Embryonic facial prominence (tissue), 1 donor: ENCODE results near the gene NOS1.

Experiments
- DNase-seq: peaks from one replicate; pipeline ENCODE4 v3.0.0-alpha.2; 2016; ENCODE audit errors: extremely low spot score

The NOS1 gene

GRCh38 chr12:117363953-117364486 is 2.6 kb upstream of the NOS1 start:
- no peak for DNase-seq

GRCh38 chr12:117363056-117363662 is 1.7 kb upstream of the NOS1 start:
- DNase-seq = no peak

GRCh38 chr12:117362391-117362790 is 965 bp upstream of the NOS1 start:
- no peak for DNase-seq

- no peak for DNase-seq
Measured at GRCh38 chr12:117361905-117362304, 479 bp upstream of the NOS1 start.

GRCh38 chr12:117360551-117361346 is 677 bp downstream of the NOS1 start:
- no peak for DNase-seq

GRCh38 chr12:117360222-117360550 is 1.2 kb downstream of the NOS1 start:
- DNase-seq = no peak

GRCh38 chr12:117359029-117359845 is 2.2 kb downstream of the NOS1 start:
- no peak for DNase-seq

- DNase-seq = no peak
Measured at GRCh38 chr12:117356048-117356447, 5.4 kb downstream of the NOS1 start.

GRCh38 chr12:117352883-117353282 is 8.5 kb downstream of the NOS1 start:
- no peak for DNase-seq

- DNase-seq = no peak
Measured at GRCh38 chr12:117352206-117352605, 9.2 kb downstream of the NOS1 start.

- DNase-seq = no peak
Measured at GRCh38 chr12:117350140-117350539, 11.3 kb downstream of the NOS1 start.

GRCh38 chr12:117347588-117347987 is 13.8 kb downstream of the NOS1 start:
- no peak for DNase-seq

- DNase-seq = no peak
Measured at GRCh38 chr12:117344716-117345115, 16.7 kb downstream of the NOS1 start.

GRCh38 chr12:117343849-117344248 is 17.6 kb downstream of the NOS1 start:
- no peak for DNase-seq

GRCh38 chr12:117343296-117343695 is 18.1 kb downstream of the NOS1 start:
- no peak for DNase-seq

- no peak for DNase-seq
Measured at GRCh38 chr12:117342682-117343081, 18.7 kb downstream of the NOS1 start.

GRCh38 chr12:117342247-117342646 is 19.2 kb downstream of the NOS1 start:
- DNase-seq = no peak

- no peak for DNase-seq
Measured at GRCh38 chr12:117339104-117339503, 22.3 kb downstream of the NOS1 start.

- no peak for DNase-seq
Measured at GRCh38 chr12:117334855-117335587, 26.4 kb downstream of the NOS1 start.

GRCh38 chr12:117334051-117334450 is 27.4 kb downstream of the NOS1 start:
- DNase-seq = no peak

GRCh38 chr12:117333331-117333881 is 28.0 kb downstream of the NOS1 start:
- DNase-seq = no peak
